GM19035 (cell line): Measurements from ENCODE around the gene ZNRF3.

Experiments used
- ATAC-seq: cut with Tn5 transposase; IDR thresholded peaks from one replicate; pipeline ENCODE4 v1.9.1; 2021; ENCODE audit not compliant: unreplicated experiment

ZNRF3 gene

GRCh38 chr22:28980326-28980725 lies 97.0 kb downstream of the ZNRF3 start:
- ATAC-seq: no peak

DNA sequence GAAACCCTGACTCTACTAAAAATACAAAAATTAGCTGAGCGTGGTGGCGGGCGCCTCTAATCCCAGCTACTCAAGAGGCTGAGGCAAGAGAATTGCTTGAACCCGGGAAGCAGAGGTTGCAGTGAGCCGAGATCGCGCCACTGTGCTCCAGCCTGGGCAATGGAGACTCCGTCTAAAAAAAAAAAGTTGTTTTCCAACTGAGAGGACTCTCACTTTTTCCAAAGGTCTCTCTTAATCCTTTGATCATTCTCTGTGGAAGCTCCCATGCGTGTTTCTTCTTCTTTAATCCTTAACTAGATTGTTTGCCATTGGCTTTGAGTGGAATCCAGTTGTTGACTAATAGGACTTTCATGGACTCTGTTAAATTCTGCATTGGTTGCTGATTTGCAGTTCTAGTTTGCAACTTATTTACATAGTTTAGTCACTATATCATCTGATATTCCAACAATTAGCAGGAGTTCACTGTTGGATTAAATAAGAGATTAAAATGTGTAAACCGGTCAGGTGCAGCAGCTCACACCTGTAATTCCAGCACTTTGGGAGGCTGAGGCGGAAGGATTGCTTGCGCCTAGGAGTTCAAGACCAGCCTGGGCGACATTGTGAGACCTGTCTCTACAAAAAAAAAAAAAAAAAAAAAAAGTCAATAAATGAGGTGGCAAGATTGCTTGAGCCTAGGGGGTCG lies 98.6 kb downstream of the ZNRF3 start:
- no peak for ATAC-seq

DNA sequence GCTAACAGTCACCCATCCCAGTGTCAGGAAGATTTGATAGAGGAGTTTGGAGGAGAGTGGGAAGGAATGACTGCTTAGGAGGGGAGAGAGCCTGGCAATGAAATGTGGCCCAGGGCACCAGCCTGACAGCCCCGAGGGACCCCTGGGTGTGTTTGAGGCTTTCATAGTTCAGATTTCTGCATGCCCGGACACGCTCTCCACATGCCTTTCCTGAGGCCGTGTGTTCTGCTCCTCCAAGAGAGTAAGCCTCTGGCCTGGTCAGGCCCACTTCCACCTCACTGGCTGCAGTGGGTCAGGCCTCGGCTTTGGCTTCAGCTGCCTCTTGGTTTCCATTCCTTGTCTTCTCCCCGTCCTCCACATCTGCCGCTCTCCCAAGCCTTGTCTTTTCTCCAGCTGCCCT lies 99.8 kb downstream of the ZNRF3 start:
- ATAC-seq: no peak

DNA sequence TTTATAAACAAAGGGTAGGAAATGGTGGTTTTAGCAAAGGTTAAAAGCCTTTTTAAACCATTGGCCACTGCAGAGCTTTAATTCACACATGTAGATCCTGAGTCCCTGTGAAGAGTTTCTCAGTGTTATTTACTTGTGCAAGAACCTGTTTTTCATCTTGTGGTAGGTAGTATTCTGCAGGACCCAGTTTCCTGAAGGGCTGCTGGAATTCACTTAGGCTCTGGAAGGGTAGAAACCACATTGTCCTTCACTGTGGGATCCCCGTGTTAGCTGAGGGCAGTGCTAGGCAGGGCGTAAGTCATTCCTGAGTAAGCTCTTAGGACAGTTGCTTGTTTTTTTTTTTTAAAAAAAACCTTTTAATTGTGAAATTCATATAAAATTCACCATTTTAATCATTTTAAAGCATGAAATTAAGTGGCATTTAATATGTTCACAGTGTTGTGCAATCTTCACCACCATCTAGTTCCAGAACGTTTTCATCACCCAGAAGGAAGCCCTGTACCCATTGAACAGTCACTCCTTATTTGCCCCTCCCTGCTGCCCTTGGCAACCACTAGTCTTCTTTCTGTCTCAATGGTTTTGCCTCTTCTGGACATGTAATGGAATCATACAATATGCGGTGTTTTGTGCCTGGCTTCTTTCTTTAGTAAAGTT lies 100.5 kb downstream of the ZNRF3 start:
- ATAC-seq: no peak

GRCh38 chr22:28984482-28985158 lies 101.2 kb downstream of the ZNRF3 start:
- ATAC-seq: no peak

- ATAC-seq: no peak
These were observed 102.4 kb downstream of the ZNRF3 start for GRCh38 chr22:28985581-28986290.

GRCh38 chr22:28986366-28986765 lies 103.0 kb downstream of the ZNRF3 start:
- no peak for ATAC-seq

DNA sequence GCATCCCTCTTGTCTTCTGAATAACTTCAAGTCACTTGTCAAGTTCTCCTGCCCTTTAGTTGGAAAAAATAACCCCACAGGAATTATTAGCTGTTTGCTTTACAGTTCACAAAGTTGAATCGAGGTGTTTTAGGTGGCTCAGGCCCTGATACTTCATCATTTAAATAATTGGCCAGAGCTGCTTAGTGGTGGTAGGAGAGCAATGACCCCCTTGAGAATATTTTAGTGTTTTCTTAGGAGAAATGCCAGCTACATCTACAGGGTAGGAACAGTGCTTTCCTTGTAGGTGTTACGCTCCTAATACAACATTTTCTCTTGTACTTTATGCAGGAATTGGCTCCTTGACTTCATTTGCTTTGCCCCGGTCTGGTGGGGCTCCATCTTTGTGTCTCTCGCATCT lies 105.1 kb downstream of the ZNRF3 start:
- ATAC-seq: no peak

DNA sequence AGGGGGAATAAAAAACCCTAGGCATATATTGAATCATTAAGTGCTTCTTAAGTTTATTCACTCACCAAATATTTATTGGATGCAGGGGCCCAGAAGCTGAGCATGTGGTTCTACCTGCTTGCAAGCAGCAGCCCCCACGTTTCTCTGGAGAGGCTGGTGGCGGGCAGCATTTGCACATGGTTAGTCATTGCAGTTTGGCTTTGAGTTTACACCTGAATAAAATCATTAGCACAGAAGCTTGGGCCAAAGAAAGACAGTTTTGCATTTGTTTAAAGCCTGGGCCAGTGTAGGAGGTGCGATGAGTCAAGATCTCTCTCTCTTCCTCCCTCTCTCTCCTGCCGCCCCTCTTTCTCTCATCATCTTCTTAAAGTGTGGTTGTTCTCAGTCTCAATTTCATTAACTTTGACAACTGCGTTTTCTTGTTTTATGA lies 105.7 kb downstream of the ZNRF3 start:
- ATAC-seq: no peak

GRCh38 chr22:28989484-28989883 lies 106.1 kb downstream of the ZNRF3 start:
- no peak for ATAC-seq

GRCh38 chr22:28989912-28990311 lies 106.5 kb downstream of the ZNRF3 start:
- no peak for ATAC-seq

DNA sequence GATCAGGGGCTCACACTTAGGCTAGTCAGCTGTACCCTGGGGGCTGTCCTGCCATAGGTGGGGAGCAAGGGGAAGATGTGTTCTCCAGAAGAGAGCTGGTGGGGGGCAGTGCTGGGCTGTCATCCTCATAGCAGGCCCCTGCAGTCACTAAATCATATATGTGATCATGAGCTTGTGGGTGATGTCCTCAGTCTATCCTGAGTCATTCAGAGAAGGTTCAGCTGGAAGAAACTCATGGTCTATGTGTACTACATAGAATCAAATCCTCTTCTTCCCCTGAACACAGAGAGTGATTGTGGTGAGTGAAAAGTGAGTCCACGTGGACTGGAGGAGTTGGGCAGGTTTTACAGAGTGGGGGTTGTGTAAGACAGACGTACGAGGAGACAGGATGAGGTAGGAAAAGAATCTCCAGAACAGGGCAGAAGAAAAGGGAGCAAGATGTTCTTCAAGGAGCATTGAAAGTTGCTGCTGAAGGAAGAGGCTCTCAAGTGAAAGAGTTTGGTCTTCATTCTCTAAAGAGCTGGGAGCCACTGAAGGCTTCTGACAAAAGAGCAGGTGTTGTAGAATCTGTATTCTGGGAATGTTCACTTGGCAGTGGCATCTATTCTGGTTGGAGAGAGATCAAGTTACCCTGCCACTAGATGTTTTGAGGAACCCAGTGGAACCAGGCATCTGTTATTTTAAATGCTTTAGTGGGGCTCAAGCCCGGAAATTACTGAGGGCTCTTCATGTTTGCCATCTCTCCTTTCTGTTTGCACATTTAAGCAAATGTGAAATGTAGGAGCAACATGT lies 109.4 kb downstream of the ZNRF3 start:
- ATAC-seq: no peak

- no peak for ATAC-seq
These were observed 111.2 kb downstream of the ZNRF3 start for GRCh38 chr22:28994522-28994921.

- no peak for ATAC-seq
These were observed 112.2 kb downstream of the ZNRF3 start for GRCh38 chr22:28995551-28995950.

- no peak for ATAC-seq
These were observed 114.0 kb downstream of the ZNRF3 start for GRCh38 chr22:28997342-28997741.

DNA sequence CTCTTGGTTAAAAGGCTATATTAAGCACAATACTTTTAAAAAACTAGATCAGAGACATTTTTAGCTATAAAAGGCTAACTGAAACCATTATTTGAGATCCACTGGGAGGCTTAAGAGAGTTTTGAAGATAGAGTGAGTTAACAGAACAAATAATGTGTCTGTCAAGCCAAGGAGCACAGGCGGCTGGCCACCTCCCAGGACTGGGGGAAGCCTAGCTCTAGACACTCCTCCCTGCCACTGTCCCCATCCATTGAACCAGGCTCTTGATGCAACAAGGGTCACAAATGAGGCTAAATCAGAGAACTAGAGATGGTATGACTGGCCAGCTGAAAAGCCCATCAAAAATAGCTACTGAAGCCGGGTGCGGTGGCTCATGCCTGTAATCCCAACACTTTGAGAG lies 115.3 kb downstream of the ZNRF3 start:
- ATAC-seq: no peak

GRCh38 chr22:28999510-28999909 lies 116.1 kb downstream of the ZNRF3 start:
- no peak for ATAC-seq

DNA sequence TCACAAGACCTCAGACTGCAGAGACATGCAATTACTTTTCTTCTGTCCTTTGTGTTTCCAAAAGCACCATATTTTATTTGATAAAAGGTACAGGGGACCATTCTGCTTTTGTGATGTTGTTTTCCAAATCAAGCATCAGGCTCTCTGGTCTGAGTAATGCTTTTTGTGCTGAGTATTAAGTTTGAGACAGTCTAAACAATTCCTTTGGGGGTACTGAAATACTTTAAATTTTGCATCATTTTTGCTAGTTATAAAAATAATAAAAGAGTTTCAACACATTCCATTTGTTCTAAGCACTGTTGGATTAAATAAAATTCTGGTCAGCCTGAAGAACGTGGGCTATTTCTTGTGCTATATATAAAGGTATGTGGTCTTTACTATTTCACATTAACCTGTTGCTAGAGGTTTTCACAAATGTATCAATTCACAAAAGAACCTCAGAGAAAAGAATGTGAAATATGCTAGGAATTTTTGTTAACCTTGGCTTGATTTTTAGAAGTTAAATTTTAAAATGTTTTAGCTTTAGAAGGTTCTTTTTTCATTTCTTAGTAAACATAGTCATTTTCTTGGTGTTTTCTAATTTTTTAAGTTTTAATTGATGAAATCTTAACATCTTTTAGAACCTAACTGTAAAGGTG lies 116.7 kb downstream of the ZNRF3 start:
- ATAC-seq: no peak

- no peak for ATAC-seq
These were observed 117.3 kb downstream of the ZNRF3 start for GRCh38 chr22:29000641-29001040.

DNA sequence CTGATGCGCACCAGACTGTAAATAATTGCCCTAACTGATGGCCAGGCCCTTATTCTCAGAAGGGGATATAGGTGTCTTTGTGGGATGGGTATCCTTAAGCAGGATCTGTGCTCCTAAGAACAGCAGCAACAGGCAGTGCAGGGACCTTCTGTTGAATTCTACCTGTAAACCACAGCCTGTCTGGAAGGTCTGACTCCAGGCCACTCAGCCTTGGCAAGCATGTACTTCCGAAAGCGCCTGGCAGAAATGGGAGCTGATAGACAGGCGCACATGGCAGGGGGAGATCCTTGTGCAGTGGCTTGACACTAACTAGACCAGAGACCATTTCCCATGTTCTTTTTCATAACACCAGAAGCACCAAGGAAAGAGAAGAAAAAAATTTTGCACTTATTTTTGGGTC lies 119.2 kb downstream of the ZNRF3 start:
- ATAC-seq: no peak
